Neuron (in vitro differentiated cells): Measurements from ENCODE around the gene CSE1L.
"Not testable (repeated sequence)": the region's sequence is repeated elsewhere in the genome, so short reads cannot be mapped to it uniquely, and the experiment has no call there.

Experiments
- H2AFZ ChIP-seq: one replicate; pipeline ENCODE4 v1.6.1; 2013; ENCODE audit warnings: low read depth, mild to moderate bottlenecking, inconsistent platforms, low read length, moderate library complexity
- H3K27me3 ChIP-seq: one replicate; pipeline ENCODE4 v1.6.1; 2013; ENCODE audit warnings: low read length; ENCODE audit not compliant: insufficient read depth
- H3K36me3 ChIP-seq: one replicate; pipeline ENCODE4 v1.6.1; 2013; ENCODE audit warnings: low read length; ENCODE audit not compliant: insufficient read depth
- H3K4me1 ChIP-seq: one replicate; pipeline ENCODE4 v1.6.1; 2013; ENCODE audit warnings: low read length; ENCODE audit not compliant: insufficient read depth
- H3K4me3 ChIP-seq: 2 replicates; pipeline ENCODE4 v1.5.1; 2013; ENCODE audit warnings: mild to moderate bottlenecking, low read length, moderate library complexity
- H3K9me3 ChIP-seq: one replicate; pipeline ENCODE4 v1.6.1; 2013; ENCODE audit warnings: low read length

Gene CSE1L, protein sequence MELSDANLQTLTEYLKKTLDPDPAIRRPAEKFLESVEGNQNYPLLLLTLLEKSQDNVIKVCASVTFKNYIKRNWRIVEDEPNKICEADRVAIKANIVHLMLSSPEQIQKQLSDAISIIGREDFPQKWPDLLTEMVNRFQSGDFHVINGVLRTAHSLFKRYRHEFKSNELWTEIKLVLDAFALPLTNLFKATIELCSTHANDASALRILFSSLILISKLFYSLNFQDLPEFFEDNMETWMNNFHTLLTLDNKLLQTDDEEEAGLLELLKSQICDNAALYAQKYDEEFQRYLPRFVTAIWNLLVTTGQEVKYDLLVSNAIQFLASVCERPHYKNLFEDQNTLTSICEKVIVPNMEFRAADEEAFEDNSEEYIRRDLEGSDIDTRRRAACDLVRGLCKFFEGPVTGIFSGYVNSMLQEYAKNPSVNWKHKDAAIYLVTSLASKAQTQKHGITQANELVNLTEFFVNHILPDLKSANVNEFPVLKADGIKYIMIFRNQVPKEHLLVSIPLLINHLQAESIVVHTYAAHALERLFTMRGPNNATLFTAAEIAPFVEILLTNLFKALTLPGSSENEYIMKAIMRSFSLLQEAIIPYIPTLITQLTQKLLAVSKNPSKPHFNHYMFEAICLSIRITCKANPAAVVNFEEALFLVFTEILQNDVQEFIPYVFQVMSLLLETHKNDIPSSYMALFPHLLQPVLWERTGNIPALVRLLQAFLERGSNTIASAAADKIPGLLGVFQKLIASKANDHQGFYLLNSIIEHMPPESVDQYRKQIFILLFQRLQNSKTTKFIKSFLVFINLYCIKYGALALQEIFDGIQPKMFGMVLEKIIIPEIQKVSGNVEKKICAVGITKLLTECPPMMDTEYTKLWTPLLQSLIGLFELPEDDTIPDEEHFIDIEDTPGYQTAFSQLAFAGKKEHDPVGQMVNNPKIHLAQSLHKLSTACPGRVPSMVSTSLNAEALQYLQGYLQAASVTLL

DNA sequence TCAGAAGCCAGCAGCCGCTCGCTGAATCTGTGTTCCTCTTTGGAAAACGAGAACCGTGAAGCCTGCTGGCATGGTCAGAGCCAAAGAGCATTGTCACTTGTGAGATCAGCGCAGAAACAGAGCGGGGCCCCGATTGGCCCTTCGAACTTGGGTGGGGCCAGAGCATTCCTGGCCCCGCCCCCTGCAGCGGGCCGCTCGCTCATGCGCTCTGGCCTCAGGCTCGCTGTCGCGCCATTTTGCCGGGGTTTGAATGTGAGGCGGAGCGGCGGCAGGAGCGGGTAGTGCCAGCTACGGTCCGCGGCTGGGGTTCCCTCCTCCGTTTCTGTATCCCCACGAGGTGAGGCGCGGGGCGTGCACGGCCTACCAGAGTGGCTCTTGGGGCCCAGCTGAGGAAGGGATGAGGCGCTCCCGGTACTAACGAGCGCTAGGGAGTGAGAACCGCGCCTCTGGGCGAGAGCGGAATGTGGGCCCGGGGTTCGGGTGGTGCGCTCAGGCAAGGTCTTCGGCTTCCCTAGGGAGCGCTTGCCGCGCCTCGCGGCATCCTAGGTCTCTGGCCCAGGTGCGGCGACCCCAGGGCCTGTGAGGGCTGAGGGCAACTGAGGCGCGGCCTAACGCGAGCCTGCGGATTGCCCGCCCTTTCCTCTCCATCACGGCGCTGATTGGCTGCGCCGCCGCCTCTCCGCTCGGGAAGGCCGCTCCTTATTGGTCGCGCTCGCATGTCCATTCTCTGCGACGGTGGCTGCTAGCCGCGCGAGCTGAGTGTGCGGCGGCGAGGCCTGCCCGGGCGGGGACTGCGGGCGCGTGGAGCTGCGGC, at the start of gene CSE1L:
Gene CSE1L (plus strand): TSS at position 226 of the 814 bp plus-strand sequence. CDS start 12,152 bp downstream, outside the sequence.
- Histone ChIP-seq H3K9me3 (no peaks in the 10 kb centered on the region), H3K27me3 (no peaks in the 10 kb centered on the region), H3K4me1 (peaks cover 14% of the 10 kb centered on the region), H2AFZ (peak within 1 kb of the TSS; percentile 70), H3K36me3 (peaks cover 27% of the 10 kb centered on the region), H3K4me3 (peak within 1 kb of the TSS; percentile 84)

DNA sequence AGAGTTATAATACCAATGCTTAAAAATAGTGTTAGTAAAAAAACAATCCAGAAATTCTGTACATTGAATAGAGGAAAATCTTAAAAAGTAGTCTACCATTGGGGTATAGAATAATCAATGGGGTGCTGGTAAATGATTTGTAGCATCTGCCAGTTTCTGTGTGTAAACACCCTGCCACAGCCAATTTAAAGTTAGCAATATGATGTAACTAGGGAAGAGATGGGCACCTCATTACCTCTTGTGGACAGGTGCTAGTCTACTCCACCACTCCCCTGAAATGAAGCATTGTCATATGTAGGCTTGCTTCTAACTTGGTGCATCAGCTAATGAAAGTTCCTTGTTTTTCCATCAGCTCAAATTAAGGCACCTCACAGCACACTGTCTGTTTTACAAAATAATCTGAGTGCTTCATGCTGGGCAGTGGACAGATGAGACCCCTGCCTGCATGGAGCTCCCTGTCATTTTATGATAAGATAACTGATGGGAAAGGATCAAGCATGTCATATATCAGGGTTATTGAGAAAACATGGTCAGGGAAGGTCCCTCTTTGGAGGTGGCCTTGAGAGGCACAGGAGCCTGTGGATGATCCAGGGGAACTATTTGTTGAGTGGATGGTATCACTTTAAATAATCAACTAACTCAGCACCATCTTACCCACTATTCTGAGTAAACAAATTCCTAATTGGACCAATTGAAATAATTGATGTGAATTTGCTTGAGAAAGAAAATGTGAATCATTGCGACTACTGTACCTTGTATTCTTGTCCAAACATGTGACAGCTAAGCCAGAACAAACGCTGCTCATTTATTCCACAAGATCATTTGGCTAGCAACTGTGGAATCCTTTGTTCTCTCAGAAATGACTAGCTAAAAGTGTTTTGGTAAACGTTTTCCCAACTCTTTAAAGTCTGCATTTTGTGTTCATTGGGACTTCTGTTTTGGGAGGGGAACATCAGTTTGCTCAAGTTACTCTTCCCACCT, 45.9 kb upstream of the CSE1L start:
- Histone ChIP-seq H2AFZ (no peak overlapping the region), H3K9me3 (no peaks in the 10 kb centered on the region), H3K4me1 (no peaks in the 10 kb centered on the region), H3K36me3 (peaks cover 55% of the 10 kb centered on the region), H3K27me3 (no peaks in the 10 kb centered on the region), H3K4me3 (no peak overlapping the region)

DNA sequence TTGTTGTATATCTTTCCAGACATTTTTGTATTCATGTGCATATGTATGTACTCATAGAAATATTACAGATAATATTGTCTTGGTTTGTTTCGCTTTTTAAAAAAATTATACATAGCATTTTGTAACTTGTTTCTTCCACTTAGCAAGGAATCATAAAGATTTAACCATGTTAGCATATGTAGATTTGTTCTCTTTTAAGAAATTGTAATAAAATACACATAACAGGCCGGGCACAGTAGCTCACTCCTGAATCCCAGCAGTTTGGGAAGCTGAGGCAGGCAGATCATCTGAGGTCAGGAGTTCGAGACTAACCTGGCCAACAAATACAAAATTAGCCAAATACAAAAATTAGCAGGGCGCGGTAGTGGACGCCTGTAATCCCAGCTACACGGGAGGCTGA, 44.4 kb upstream of the CSE1L start:
- no peaks in the 10 kb centered on the region for H3K27me3 ChIP-seq
- no peaks in the 10 kb centered on the region for H3K4me1 ChIP-seq
- H3K9me3 ChIP-seq, result no peaks in the 10 kb centered on the region
- H3K36me3 ChIP-seq, result peaks cover 54% of the 10 kb centered on the region
- no peak overlapping the region for H2AFZ ChIP-seq
- no peak overlapping the region for H3K4me3 ChIP-seq

DNA sequence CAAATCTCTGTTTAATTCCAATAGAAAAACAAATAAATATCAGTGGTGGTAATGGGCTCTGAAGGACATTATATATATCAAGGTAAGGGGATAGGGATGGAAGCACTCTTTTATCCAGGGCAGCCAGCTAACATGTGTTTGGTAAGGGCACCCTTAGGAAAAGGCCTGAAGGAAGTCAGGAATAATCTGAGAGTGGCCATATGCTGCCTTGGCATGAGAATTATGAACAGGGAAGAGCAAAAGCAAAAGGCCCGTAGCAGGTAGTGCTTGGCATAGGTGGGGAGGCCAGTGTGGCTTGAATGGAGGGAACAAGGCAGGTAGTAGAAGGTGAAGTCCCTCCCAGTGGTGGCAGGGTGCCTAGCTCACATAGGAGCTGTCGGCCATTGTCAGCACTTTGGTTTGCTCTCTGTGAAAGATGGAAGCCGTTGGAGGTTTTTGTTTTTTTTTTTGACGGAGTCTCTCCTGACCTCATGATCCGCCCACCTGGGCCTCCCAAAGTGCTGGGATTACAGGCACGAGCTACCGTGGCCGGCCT, 39.6 kb upstream of the CSE1L start:
- Histone ChIP-seq H3K36me3 (peaks cover 47% of the 10 kb centered on the region), H2AFZ (no peak overlapping the region), H3K4me1 (no peaks in the 10 kb centered on the region), H3K27me3 (no peaks in the 10 kb centered on the region), H3K9me3 (no peaks in the 10 kb centered on the region), H3K4me3 (no peak overlapping the region)

DNA sequence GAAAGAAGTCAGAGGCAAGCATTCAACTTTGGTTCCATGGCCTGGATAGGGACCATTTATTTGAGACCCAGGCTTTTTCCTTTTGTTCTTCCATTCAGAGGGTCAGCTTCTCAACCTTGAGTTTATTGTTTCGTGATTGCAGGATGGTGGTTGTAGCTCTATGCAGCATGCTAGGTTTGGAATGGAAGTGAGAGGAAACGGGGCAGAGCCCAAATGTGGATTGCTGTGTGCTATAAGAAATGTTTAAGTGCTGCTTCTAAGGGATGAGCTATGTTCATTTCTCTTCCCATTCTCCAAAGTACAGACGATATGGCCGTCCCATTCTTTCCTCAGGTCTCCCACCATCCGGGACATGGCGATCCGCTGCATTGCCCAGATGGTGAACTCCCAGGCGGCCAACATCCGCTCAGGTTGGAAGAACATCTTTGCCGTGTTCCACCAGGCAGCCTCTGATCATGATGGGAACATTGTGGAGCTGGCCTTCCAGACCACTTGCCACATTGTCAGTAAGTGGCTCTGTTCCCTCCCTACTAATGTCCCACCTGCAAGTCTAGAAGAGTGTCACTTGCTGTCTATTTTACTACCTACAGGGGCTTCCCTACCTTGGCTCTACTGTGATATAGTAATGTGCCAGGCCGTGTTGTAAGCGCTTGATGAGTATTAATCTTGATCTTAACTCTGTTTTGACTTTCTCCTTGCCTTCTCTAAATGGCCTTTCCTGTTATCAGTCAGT, 36.0 kb upstream of the CSE1L start:
- H3K4me1 ChIP-seq, result no peaks in the 10 kb centered on the region
- no peak overlapping the region for H2AFZ ChIP-seq
- peaks cover 69% of the 10 kb centered on the region for H3K36me3 ChIP-seq

DNA sequence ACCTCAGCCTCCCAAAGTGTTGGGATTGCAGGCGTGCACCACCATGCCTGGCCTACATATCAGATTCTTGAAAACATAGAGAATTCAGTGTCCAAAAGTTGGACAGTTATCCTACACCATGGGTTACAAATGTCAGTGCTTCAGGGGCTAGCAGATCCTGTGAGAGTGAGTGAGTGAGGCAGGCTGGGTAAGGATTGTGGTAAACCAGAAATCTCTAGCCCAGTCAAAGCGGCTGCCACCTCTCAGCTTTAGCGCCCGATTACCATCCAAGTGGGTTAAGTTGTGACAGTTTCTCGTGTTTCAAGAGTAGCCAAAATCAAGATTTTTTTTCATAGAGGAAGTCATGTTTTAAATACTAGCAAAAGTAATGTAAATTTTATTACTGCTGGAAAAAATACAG, 21.9 kb upstream of the CSE1L start:
- H3K4me3 ChIP-seq, result no peak overlapping the region
- no peaks in the 10 kb centered on the region for H3K4me1 ChIP-seq
- H2AFZ ChIP-seq, result no peak overlapping the region
- no peaks in the 10 kb centered on the region for H3K9me3 ChIP-seq
- H3K36me3 ChIP-seq, result peaks cover 42% of the 10 kb centered on the region
- H3K27me3 ChIP-seq, result no peaks in the 10 kb centered on the region

More for the DNA sequence above, 36.0 kb upstream of the CSE1L start:
- no peak overlapping the region for H3K4me3 ChIP-seq
- no peaks in the 10 kb centered on the region for H3K9me3 ChIP-seq
- H3K27me3 ChIP-seq, result no peaks in the 10 kb centered on the region

DNA sequence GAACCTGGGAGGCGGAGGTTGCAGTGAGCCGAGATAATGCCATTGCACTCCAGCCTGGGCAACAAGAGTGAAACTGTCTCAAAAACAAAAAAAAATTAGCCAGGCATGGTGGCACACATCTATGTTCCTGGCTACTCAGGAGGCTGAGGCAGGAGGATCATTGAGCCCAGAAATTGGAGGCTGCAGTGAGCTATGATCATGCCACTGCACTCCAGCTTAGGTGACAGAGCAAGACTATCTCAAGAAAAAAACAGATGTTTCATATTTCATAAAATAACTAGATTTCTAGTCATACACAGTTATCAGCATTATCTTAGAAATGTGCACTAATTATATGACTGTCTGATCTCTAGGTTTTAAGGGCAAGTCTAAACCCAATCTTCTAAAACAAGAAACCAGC, 17.9 kb upstream of the CSE1L start:
- peaks cover 50% of the 10 kb centered on the region for H3K36me3 ChIP-seq
- H3K4me3 ChIP-seq, H3K9me3 ChIP-seq, H3K4me1 ChIP-seq, H3K27me3 ChIP-seq, H2AFZ ChIP-seq: not testable (repeated sequence)

DNA sequence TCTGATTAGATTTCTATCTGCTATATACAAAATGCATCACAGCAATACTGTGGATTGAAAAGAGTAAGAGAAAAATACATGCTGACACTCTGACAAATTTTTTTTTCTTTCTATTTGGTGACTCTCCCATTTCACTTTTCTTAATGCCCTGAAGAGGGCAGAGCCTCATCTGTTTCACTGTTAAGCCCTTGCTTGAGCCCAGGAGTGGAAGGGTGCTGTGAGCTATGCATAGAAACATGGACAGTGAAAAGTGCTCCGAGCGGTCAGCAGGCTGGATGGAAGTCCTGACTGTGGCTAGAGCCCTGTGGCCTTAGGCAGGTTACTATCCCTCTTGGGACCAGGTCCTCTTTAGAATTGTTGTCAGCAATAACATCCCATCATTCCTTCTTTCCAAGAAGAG, 17.4 kb upstream of the CSE1L start:
- no peaks in the 10 kb centered on the region for H3K27me3 ChIP-seq
- no peaks in the 10 kb centered on the region for H3K4me1 ChIP-seq
- no peak overlapping the region for H3K4me3 ChIP-seq
- peaks cover 53% of the 10 kb centered on the region for H3K36me3 ChIP-seq
- no peak overlapping the region for H2AFZ ChIP-seq
- H3K9me3 ChIP-seq, result no peaks in the 10 kb centered on the region

DNA sequence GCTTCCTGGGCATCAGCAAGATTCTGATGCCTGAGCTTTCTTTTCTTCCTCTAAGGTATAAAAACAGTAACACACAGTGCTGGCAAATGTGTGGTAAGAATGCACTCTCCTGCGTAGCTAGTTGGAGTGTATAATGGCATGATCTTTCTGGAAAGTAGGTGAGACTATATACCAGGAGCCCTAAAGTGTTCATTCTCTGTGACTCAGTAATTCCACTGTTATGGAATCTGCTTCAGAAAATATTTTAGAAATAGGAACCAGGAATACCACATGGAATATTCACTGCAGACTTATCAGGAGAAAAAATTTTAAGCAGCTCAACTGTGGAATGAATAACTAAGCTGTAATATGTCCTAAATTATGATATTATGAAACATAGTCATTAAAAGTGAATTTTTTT, 16.9 kb upstream of the CSE1L start:
- Histone ChIP-seq H3K9me3 (no peaks in the 10 kb centered on the region), H3K27me3 (no peaks in the 10 kb centered on the region), H3K36me3 (peaks cover 53% of the 10 kb centered on the region), H2AFZ (no peak overlapping the region), H3K4me1 (no peaks in the 10 kb centered on the region), H3K4me3 (no peak overlapping the region)

DNA sequence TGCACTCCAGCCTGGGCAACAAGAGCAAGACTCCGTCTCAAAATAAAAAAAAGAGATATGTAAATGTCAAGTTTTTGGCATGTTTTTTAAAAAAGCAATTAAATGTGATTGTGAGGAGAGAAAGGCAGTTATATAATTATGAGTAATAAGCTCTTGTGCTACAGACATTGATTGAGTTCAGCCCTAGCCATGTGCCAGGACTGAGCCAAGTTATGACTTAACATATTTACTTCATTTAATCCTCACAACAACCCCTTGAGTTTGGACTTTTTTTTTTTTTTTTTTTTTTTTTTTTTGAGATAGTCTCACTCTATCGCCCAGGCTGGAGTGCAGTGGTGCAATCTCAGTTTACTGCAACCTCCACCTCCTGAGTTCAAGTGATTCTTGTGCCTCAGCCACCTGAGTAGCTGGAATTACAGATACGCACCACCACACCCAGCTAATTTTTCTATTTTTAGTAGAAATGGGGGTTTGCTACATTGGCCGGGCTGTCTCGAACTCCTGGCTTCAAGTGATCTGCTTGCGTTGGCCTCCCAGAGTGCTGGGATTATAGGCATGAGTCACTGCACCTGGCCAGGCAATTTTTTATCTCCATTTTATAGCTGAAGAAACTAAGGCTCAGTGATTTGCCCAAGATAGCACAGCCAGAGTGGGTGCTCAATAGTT, 15.0 kb upstream of the CSE1L start:
- Histone ChIP-seq H3K36me3 (peaks cover 50% of the 10 kb centered on the region), H3K27me3 (no peaks in the 10 kb centered on the region), H3K9me3 (no peaks in the 10 kb centered on the region), H2AFZ (no peak overlapping the region), H3K4me3 (no peak overlapping the region), H3K4me1 (no peaks in the 10 kb centered on the region)

DNA sequence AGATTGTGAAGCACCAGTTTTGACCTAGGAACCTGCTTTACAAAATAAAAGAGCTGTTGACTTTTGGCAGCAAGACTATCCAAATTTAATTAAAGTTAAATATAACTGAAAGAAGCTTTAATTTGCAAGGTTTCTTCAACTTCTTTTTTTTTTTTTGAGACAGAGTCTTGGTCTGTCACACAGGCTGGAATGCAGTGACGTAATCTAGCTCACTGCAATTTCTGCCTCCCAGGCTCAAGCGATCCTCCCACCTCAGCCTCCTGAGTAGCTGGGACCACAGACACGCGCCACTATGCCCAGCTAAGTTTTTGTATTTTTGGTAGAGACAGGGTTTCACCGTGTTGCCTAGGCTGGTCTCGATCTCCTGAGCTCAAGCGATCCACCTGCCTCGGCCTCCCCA, 13.7 kb upstream of the CSE1L start:
- Histone ChIP-seq H3K9me3 (no peaks in the 10 kb centered on the region), H2AFZ (no peak overlapping the region), H3K36me3 (peaks cover 45% of the 10 kb centered on the region), H3K27me3 (no peaks in the 10 kb centered on the region), H3K4me1 (no peaks in the 10 kb centered on the region), H3K4me3 (no peak overlapping the region)
